OCI-LY3 (cell line): Measurements from ENCODE around the gene SC5D.

Experiments
- EZH2phosphoT487 ChIP-seq: fragments of 200-600 bp; shearing (Covaris generic); IDR thresholded peaks from 2 replicates; pipeline ENCODE4 v1.6.1; 2018; ENCODE audit warnings: antibody characterized with exemption, mixed run types, low read depth
- TF ChIP-seq, protein P1 (sequence below): fragments of 200-600, 300-600 bp; sonication (generic); IDR thresholded peaks from 2 replicates; pipeline ENCODE4 v1.5.1; 2014; ENCODE audit warnings: antibody characterized with exemption, low read length, low read depth

DNA sequence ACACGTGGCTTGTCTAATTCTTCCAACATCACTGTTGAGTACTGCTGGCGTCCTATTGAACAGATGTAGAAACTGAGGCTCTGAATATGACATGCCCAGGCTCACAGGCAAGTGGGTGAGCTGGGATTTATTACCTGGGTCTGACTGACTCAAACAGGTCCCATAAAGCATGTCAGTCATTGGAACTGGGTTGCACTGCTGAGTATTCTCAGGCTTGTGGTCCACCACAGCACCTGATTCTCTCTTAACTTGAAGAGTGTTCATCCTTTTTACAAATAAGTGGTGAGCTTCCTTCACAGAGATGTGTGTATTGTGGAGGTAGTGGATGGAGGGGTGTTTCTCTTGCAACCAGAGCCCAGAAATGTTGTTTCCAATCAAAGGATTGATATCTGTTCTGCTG lies 44.5 kb downstream of the SC5D start:
- TF ChIP-seq, protein P1, sequence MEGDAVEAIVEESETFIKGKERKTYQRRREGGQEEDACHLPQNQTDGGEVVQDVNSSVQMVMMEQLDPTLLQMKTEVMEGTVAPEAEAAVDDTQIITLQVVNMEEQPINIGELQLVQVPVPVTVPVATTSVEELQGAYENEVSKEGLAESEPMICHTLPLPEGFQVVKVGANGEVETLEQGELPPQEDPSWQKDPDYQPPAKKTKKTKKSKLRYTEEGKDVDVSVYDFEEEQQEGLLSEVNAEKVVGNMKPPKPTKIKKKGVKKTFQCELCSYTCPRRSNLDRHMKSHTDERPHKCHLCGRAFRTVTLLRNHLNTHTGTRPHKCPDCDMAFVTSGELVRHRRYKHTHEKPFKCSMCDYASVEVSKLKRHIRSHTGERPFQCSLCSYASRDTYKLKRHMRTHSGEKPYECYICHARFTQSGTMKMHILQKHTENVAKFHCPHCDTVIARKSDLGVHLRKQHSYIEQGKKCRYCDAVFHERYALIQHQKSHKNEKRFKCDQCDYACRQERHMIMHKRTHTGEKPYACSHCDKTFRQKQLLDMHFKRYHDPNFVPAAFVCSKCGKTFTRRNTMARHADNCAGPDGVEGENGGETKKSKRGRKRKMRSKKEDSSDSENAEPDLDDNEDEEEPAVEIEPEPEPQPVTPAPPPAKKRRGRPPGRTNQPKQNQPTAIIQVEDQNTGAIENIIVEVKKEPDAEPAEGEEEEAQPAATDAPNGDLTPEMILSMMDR: no peak
- no peak for TF ChIP-seq EZH2phosphoT487
